ENCODE data around the gene PTPN9. TPM values are rescaled to one million over a fixed set of nuclear protein-coding genes. Genes with fewer than 3 reads are reported as not detected.
A peak's percentile ranks its signal among the peaks of the same experiment; 100 is the strongest.

Gene PTPN9
- total and polyA plus RNA-seq, 2 of the 13 experiments (the other 11 are each of a cell fraction or from before 2014, with no cell fraction given), result 16.6 to 19.9 TPM

DNA sequence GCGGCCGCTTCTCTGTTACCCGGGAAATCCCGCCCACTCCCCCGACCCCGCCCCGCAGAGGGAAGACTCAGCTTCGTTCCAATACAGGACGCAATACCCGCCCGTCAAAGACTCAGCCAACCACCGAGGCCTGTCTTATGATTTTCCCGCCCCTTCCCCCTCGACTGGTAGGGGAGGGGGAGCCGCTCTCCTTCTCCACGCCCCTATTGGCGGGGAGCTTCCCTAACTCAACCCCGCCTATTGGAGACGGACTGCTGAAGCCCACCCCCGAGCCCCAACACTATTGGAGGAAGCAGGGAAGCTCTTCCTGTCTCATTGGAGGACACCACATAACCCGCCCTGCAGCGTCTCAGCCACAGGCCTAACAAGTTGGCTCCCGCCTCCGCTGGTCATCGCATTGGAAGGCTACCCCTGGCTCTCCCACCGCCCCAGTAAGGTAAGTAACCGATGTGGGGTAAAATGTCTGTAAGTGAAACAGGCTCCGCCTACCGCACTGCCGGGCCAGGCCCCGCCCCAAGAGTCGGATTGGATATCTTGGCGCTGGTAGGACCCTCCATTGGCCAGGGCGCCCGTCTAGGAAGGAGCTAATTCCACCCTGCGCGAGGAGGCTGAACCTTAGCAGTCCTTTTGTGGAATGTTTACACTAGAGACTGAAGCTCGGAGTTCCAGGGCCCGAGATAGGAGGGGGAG, 127.3 kb downstream of the PTPN9 start, which contains the start of gene SIN3A (continued):
- TF ChIP-seq, protein P1, sequence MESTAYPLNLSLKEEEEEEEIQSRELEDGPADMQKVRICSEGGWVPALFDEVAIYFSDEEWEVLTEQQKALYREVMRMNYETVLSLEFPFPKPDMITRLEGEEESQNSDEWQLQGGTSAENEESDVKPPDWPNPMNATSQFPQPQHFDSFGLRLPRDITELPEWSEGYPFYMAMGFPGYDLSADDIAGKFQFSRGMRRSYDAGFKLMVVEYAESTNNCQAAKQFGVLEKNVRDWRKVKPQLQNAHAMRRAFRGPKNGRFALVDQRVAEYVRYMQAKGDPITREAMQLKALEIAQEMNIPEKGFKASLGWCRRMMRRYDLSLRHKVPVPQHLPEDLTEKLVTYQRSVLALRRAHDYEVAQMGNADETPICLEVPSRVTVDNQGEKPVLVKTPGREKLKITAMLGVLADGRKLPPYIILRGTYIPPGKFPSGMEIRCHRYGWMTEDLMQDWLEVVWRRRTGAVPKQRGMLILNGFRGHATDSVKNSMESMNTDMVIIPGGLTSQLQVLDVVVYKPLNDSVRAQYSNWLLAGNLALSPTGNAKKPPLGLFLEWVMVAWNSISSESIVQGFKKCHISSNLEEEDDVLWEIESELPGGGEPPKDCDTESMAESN (CRISPR knock-in tag; conservative IDR thresholded peaks at IDR 0.05), result no peak
- no peak for TF ChIP-seq ZNF460 (CRISPR knock-in tag; IDR thresholded peaks at IDR 0.05; ENCODE audit: borderline replicate concordance)
- 0 out of 2 replicates have a peak, but pooled peaks have one; percentile 7 for TF ChIP-seq PPARG (CRISPR knock-in tag; conservative IDR thresholded peaks at IDR 0.05)
- TF ChIP-seq TARDBP (CRISPR knock-in tag; IDR thresholded peaks at IDR 0.05), result peak; percentile 56; the same call in 1 of the 2 replicates
- no peak for TF ChIP-seq ARNT2 (CRISPR knock-in tag; IDR thresholded peaks at IDR 0.05; ENCODE audit: low read depth)
- TF ChIP-seq ZNF251 (CRISPR knock-in tag; IDR thresholded peaks at IDR 0.05), result no peak
- TF ChIP-seq, protein P2, sequence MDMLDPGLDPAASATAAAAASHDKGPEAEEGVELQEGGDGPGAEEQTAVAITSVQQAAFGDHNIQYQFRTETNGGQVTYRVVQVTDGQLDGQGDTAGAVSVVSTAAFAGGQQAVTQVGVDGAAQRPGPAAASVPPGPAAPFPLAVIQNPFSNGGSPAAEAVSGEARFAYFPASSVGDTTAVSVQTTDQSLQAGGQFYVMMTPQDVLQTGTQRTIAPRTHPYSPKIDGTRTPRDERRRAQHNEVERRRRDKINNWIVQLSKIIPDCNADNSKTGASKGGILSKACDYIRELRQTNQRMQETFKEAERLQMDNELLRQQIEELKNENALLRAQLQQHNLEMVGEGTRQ (IDR thresholded peaks at IDR 0.05; ENCODE audit: low read depth, low read length), result no peak
- TF ChIP-seq, protein P2 (CRISPR knock-in tag; IDR thresholded peaks at IDR 0.05; ENCODE audit: borderline replicate concordance), result peak; percentile 32; the same call in 1 of the 2 replicates
- no peak for TF ChIP-seq PRPF4 (IDR thresholded peaks at IDR 0.05; ENCODE audit: low read depth, low read length, poor library complexity, severe bottlenecking)
- TF ChIP-seq, protein P3, sequence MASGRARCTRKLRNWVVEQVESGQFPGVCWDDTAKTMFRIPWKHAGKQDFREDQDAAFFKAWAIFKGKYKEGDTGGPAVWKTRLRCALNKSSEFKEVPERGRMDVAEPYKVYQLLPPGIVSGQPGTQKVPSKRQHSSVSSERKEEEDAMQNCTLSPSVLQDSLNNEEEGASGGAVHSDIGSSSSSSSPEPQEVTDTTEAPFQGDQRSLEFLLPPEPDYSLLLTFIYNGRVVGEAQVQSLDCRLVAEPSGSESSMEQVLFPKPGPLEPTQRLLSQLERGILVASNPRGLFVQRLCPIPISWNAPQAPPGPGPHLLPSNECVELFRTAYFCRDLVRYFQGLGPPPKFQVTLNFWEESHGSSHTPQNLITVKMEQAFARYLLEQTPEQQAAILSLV (CRISPR knock-in tag; IDR thresholded peaks at IDR 0.05; ENCODE audit: borderline replicate concordance), result 0 out of 2 replicates have a peak, but pooled peaks have one; percentile 37
- TF ChIP-seq RBM39 (IDR thresholded peaks at IDR 0.05; ENCODE audit: low read depth, low read length, poor library complexity, severe bottlenecking), result peak; percentile 64
- TF ChIP-seq, protein P4, sequence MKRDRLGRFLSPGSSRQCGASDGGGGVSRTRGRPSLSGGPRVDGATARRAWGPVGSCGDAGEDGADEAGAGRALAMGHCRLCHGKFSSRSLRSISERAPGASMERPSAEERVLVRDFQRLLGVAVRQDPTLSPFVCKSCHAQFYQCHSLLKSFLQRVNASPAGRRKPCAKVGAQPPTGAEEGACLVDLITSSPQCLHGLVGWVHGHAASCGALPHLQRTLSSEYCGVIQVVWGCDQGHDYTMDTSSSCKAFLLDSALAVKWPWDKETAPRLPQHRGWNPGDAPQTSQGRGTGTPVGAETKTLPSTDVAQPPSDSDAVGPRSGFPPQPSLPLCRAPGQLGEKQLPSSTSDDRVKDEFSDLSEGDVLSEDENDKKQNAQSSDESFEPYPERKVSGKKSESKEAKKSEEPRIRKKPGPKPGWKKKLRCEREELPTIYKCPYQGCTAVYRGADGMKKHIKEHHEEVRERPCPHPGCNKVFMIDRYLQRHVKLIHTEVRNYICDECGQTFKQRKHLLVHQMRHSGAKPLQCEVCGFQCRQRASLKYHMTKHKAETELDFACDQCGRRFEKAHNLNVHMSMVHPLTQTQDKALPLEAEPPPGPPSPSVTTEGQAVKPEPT (CRISPR knock-in tag; IDR thresholded peaks at IDR 0.05; ENCODE audit: low read depth), result no peak
- TF ChIP-seq HMGA1 (CRISPR knock-in tag; conservative IDR thresholded peaks at IDR 0.05), result no peak
- TF ChIP-seq DMAP1 (CRISPR knock-in tag; IDR thresholded peaks at IDR 0.05), result peak; percentile 48; the same call in 1 of the 2 replicates
- no peak for TF ChIP-seq ATF7 (IDR thresholded peaks at IDR 0.05)
- no peak for TF ChIP-seq ATF7 (CRISPR knock-in tag; IDR thresholded peaks at IDR 0.05)
- TF ChIP-seq ESRRA (CRISPR knock-in tag; IDR thresholded peaks at IDR 0.05; ENCODE audit: low read depth), result no peak
- no peak for TF ChIP-seq KAT8 (CRISPR knock-in tag; IDR thresholded peaks at IDR 0.05)
- TF ChIP-seq, protein P5, sequence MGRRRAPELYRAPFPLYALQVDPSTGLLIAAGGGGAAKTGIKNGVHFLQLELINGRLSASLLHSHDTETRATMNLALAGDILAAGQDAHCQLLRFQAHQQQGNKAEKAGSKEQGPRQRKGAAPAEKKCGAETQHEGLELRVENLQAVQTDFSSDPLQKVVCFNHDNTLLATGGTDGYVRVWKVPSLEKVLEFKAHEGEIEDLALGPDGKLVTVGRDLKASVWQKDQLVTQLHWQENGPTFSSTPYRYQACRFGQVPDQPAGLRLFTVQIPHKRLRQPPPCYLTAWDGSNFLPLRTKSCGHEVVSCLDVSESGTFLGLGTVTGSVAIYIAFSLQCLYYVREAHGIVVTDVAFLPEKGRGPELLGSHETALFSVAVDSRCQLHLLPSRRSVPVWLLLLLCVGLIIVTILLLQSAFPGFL (CRISPR knock-in tag; IDR thresholded peaks at IDR 0.05), result no peak
- no peak for TF ChIP-seq CAMTA2 (CRISPR knock-in tag; IDR thresholded peaks at IDR 0.05; ENCODE audit: borderline replicate concordance)
- TF ChIP-seq NKX3-1 (CRISPR knock-in tag; IDR thresholded peaks at IDR 0.05), result no peak
- no peak for TF ChIP-seq NRL (CRISPR knock-in tag; IDR thresholded peaks at IDR 0.05; ENCODE audit: borderline replicate concordance)

Data from HepG2 (cell line).